ENCODE results near the gene HOXA13.

DNA sequence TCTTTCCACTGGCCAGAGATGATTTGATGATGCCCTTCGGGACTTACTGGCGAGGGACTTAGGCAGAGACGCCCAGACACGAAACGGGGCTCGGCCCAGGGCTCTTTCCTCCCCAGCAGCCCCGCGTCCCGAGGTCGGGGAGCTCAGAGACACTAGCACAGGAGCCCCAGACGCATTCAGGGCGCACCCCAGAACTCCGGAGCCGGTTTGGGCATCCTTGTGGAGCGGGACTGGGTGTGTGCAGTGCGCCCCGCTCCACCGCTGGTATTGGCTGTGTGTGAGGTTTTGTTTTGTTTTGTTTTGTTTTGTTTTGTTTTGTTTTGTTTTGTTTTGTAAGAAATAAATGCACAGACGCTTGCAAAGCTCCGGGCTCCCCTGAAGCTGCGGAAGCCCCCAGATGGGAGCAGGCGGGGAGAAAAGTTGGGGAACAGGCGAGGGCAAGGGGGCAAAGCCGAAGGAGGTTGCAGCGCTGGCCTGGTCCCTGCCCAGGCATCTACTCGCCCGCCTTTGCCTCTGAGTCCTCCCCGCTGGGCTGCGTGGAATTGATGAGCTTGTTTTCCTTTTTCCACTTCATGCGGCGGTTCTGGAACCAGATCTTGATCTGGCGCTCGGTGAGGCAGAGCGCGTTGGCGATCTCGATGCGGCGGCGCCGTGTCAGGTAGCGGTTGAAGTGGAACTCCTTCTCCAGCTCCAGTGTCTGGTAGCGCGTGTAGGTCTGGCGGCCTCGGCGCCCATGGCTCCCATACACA, 54.6 kb downstream of the HOXA13 start:
- TF ChIP-seq, protein P1, sequence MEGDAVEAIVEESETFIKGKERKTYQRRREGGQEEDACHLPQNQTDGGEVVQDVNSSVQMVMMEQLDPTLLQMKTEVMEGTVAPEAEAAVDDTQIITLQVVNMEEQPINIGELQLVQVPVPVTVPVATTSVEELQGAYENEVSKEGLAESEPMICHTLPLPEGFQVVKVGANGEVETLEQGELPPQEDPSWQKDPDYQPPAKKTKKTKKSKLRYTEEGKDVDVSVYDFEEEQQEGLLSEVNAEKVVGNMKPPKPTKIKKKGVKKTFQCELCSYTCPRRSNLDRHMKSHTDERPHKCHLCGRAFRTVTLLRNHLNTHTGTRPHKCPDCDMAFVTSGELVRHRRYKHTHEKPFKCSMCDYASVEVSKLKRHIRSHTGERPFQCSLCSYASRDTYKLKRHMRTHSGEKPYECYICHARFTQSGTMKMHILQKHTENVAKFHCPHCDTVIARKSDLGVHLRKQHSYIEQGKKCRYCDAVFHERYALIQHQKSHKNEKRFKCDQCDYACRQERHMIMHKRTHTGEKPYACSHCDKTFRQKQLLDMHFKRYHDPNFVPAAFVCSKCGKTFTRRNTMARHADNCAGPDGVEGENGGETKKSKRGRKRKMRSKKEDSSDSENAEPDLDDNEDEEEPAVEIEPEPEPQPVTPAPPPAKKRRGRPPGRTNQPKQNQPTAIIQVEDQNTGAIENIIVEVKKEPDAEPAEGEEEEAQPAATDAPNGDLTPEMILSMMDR (IDR thresholded peaks at IDR 0.05; ENCODE audit: low read depth, low read length, missing input control): no peak
- no peak for TF ChIP-seq JUND (IDR thresholded peaks at IDR 0.05)
- no peak for TF ChIP-seq GABPA (IDR thresholded peaks at IDR 0.05 in 1 of 2, conservative IDR thresholded peaks at IDR 0.05 in 1 of 2)
- TF ChIP-seq RAD21 (IDR thresholded peaks at IDR 0.05): no peak
- TF ChIP-seq, protein P2, sequence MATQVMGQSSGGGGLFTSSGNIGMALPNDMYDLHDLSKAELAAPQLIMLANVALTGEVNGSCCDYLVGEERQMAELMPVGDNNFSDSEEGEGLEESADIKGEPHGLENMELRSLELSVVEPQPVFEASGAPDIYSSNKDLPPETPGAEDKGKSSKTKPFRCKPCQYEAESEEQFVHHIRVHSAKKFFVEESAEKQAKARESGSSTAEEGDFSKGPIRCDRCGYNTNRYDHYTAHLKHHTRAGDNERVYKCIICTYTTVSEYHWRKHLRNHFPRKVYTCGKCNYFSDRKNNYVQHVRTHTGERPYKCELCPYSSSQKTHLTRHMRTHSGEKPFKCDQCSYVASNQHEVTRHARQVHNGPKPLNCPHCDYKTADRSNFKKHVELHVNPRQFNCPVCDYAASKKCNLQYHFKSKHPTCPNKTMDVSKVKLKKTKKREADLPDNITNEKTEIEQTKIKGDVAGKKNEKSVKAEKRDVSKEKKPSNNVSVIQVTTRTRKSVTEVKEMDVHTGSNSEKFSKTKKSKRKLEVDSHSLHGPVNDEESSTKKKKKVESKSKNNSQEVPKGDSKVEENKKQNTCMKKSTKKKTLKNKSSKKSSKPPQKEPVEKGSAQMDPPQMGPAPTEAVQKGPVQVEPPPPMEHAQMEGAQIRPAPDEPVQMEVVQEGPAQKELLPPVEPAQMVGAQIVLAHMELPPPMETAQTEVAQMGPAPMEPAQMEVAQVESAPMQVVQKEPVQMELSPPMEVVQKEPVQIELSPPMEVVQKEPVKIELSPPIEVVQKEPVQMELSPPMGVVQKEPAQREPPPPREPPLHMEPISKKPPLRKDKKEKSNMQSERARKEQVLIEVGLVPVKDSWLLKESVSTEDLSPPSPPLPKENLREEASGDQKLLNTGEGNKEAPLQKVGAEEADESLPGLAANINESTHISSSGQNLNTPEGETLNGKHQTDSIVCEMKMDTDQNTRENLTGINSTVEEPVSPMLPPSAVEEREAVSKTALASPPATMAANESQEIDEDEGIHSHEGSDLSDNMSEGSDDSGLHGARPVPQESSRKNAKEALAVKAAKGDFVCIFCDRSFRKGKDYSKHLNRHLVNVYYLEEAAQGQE (IDR thresholded peaks at IDR 0.05): no peak
- TF ChIP-seq, protein P3, sequence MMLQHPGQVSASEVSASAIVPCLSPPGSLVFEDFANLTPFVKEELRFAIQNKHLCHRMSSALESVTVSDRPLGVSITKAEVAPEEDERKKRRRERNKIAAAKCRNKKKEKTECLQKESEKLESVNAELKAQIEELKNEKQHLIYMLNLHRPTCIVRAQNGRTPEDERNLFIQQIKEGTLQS (IDR thresholded peaks at IDR 0.05): no peak
- no peak for TF ChIP-seq YY1 (IDR thresholded peaks at IDR 0.05)
- no peak for TF ChIP-seq FOXA1 (IDR thresholded peaks at IDR 0.05)
- TF ChIP-seq EGR1 (IDR thresholded peaks at IDR 0.05; ENCODE audit: low read depth in 2 of 2): no peak

Measured in liver (tissue), 3 donors.